Measurements from ENCODE around the gene TTC14.

The TTC14 gene

DNA sequence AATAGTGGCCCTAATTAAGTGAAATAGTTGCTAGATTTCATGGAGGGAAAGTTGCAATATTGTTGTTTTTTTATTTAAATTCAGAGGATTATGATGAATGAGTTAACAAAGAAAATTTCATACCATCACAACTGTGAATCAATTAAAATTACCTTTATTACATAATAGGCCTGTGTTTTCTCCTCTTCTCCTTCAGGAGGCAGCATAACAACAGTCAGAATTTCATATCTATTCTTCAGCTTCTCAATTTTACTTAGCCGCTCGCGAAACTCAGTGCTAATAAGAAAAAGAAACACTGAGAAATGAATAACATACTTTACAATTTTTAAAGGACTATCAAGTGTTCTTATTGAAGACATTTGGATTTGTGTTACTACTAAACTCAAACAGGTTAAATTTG, 29.4 kb downstream of the TTC14 start:
- no peak for DNase-seq

- no peak for DNase-seq
Measured at GRCh38 chr3:180633722-180634121, 31.8 kb downstream of the TTC14 start.

- no peak for DNase-seq
Measured at GRCh38 chr3:180640987-180641386, 39.0 kb downstream of the TTC14 start.

DNA sequence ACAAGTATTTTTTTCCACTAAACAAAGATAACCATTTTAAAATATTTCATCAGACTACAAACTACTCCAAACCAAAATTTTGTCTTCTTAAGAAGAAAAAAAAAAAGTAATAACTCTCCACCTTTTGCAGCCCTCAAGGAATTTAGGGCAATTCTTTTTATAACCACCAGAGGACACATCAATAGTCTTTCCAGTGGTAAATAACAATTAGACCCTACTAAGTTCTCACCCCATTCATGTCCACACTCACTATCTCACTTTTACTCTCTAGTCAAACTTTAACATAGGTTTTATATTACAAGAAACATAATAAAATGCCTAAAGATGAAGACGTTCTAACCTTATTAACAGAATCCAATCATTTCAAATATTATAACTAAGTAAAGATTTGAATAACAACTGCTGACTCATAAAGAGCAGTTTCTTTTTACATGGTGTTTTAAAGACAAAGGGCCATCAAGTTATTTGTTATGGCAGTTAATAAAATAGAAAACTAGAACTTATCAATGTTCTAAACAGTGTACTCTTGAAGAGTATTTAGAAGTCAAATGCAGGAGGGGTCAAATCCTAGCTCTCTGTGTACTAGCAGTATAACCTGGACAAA, 44.3 kb downstream of the TTC14 start:
- no peak for DNase-seq

GRCh38 chr3:180656406-180656805, 54.4 kb downstream of the TTC14 start:
- no peak for DNase-seq

GRCh38 chr3:180657094-180657493, 55.1 kb downstream of the TTC14 start:
- no peak for DNase-seq

All from fibroblast of skin of scalp (primary cell).